Measurements from ENCODE around the gene HS3ST6.
"Not testable (repeated sequence)": the region's sequence is repeated elsewhere in the genome, so short reads cannot be mapped to it uniquely, and the experiment has no call there.

The HS3ST6 gene

GRCh38 chr16:1918351-1919326, at the start of gene HS3ST6:
HS3ST6 (minus strand) TSS chr16:1918415; CDS start chr16:1918323, 92 bp downstream.
- DNase-seq = no peak

- no peak for DNase-seq
Measured at GRCh38 chr16:1966460-1966859, 48.2 kb upstream of the HS3ST6 start, which contains the start of gene RNF151. RNF151 (plus strand) TSS chr16:1966856; CDS start chr16:1966882, 26 bp downstream.

DNA sequence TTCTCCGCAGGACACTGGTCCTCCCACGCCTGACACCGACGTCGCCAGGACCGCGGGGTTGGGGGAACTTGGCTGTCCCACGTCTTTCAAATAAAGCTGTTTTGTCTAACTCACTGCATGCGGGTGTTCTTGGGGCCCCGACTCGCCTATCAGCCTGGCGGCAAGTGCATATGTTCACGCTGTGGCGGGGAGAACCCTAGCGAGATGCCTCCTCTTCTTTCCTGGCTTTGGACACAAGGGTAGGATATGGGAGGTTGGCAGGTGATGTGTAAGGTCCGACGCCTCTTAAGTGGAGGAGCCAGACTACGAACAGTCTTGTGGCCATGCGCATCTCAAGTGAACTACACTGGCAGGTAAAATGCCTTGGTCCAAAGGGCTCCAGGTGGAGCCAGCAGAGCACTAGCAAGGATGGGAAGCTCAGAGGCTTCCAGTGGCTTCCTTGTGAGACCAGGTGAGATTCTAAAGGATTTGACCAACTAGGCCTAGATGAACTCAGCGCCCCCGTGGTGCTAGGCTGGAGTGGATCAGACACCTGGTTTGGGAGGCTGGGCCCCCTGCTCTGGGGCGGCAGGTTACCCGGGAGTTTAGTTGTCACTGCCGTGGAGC, 47.3 kb upstream of the HS3ST6 start:
- DNase-seq = no peak

GRCh38 chr16:1964506-1965395, 46.5 kb upstream of the HS3ST6 start, which contains the start of gene RPS2:
RPS2 (minus strand) TSS chr16:1964826; CDS start chr16:1964625, 201 bp downstream.
- peak; percentile 96 to 100 for DNase-seq

- DNase-seq = no peak
Measured at GRCh38 chr16:1963806-1964505, 45.7 kb upstream of the HS3ST6 start.

DNA sequence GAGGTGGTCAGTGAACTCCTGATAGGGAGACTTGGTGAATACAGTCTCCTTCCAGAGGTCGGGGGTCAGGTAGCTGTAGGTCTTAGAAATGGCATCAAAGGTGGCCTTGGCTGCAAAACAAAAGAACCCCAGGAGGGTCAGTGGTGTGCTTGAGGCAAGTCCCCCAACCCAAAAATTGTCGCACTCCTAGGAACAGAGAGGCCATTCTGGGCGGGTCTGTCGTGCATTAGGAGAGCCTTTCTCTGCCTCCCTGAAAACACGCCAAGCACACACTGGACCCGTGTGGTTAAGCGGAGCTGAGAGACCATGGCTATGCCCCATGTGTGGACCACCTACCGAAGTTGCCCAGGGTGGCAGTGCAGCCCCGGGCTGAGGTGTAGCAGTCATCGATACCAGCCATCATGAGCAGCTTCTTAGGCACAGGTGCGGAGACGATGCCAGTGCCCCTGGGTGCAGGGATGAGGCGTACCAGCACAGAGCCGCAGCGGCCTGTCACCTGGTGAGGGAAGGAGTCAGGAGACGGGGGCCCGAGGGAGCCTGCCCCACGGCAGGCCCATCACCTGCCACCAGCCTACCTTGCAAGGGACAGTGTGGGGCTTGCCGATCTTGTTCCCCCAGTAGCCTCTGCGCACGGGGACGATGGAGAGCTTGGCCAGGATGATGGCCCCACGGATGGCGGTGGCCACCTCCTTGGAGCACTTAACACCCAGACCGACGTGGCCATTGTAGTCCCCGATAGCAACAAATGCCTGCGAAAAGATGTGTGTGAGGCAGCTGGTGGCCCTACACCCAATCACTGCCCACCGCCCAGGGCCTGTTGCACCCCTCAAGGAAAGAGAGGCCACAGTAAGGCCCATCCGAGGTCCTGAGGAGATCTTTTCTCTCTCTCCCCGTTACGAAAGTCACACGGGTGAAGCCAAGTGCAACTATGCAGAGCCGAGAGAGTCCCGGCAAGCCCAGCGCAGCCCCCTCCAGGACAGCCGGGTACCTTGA, 44.2 kb upstream of the HS3ST6 start:
- DNase-seq = not testable (repeated sequence)

- no peak for DNase-seq
Measured at GRCh38 chr16:1961651-1962067, 43.4 kb upstream of the HS3ST6 start.

DNA sequence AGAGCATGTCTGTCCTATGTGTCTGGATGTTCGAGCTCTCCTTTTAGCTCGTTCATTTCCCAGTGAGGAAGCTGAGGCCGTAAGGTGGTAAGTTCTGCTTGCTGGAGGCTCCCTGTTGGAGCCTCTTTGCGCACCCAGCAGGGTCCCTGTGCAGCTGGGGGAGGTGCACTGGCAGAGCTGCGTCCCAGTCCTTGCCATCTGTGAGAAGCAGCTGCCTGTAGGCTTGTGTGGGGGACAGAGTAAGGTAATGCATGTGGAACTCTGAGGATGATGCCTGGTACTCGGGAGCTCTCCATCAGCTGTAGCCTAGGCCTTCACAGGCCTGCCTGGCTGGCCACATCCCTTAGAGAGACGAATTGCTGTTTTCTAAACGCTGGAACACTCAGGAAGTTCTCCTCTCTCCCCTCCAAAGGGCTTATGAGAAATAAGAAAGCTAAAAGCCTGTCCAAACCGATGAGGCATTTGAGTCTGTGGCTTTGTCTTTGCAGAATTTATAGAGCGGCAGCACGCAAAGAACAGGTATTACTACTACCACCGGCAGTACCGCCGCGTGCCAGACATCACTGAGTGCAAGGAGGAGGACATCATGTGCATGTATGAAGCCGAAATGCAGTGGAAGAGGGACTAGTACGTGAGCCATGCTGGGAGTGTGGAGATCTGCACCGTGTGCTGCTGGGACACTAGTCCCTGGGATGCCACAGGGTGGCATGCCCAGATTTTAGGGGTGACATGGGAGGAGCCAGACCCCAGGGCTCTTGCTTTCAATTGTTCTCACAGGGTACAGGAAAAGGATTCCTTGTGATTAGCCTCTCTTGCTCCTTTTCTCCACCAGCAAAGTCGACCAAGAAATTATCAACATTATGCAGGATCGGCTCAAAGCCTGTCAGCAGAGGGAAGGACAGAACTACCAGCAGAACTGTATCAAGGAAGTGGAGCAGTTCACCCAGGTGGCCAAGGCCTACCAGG, 42.7 kb upstream of the HS3ST6 start:
- peak in 1 of 2 donors; percentile 6 for DNase-seq

- DNase-seq = peak; percentile 56 to 90
Measured at GRCh38 chr16:1959269-1960039, 41.2 kb upstream of the HS3ST6 start, which contains the start of gene NDUFB10. NDUFB10 (plus strand) TSS chr16:1959538; CDS start chr16:1959625, 87 bp downstream.

GRCh38 chr16:1958715-1959268, 40.6 kb upstream of the HS3ST6 start:
- DNase-seq = no peak

DNA sequence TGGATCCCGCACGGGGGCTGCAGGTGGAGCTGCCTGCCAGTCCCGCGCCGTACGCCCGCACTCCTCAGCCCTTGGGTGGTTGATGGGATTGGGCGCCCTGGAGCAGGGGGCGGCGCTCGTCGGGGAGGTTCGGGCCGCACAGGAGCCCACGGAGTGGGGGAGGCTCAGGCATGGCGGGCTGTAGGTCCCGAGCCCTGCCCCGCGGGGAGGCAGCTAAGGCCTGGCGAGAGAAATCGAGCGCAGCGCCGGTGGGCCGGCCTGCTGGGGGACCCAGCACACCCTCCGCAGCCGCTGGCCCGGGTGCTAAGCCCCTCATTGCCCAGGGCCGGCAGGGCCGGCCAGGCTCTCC, 39.9 kb upstream of the HS3ST6 start:
- not testable (repeated sequence) for DNase-seq

DNA sequence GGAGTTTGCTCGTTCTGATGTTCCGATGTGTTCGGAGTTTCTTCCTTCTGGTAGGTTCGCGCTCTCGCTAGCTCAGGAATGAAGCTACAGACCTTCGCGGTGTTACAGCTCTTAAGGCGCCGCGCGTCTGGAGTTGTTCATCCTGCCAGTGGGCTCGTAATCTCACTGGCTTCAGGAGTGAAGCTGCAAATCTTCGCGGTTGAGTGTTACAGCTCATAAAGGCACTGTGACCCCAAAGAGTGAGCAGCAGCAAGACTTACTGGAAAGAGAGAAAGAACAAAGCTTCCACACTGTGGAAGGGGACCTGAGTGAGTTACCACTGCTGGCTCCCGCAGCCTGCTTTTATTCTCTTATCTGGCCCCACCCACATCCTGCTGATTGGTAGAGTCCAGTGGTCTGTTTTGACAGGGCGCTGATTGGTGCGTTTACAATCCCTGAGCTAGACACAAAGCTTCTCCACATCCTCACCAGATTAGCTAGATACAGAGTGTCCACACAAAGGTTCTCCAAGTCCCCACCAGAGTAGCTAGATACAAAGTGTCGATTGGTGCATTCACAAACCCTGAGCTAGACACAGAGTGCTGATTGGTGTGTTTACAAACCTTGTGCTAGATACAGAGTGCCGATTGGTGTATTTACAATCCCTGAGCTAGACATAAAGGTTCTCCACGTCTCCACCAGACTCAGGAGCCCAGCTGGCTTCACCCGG, 39.4 kb upstream of the HS3ST6 start:
- not testable (repeated sequence) for DNase-seq

DNA sequence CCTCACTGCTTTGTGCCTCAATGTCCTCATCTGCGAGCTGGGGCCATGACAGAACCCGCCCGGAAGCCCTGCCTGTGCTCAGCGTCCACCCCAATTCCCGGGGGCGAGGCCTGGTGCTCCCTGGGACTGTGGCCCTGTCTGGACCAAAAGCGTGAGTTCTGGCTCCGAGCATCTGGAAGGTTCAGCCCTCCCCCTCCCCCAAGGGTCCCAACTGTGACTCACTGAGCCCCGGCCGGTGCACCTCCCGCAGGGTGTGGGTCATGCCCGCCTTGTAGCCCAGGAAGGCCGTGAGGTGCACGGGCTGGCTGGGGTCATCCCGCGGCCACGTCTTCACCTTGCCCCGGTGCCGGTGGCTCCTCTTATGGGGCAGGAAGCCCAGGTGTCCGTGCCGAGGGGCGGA, 35.5 kb upstream of the HS3ST6 start:
- DNase-seq = no peak

DNA sequence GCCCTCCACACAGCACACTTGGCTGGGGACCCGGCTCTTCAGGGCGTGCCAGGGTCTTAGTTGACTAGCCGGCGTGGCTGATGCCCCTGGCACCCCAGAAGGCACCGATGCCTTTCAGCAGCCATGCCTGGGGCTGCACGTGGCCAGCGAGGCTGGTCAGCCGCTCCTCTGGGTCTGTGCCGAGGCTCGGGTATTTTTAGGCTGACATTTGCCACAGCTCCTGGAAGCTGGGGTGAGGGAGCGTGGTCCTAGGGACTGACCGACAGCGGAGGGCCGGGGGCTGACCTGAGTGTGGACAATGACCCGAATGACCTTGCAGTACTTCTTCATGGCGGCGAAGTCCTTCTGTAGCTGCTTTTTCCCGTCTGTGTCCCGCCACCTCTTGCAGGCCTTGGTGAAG, 32.3 kb upstream of the HS3ST6 start:
- no peak for DNase-seq

- DNase-seq = no peak
Measured at GRCh38 chr16:1950047-1950446, 31.8 kb upstream of the HS3ST6 start.

DNA sequence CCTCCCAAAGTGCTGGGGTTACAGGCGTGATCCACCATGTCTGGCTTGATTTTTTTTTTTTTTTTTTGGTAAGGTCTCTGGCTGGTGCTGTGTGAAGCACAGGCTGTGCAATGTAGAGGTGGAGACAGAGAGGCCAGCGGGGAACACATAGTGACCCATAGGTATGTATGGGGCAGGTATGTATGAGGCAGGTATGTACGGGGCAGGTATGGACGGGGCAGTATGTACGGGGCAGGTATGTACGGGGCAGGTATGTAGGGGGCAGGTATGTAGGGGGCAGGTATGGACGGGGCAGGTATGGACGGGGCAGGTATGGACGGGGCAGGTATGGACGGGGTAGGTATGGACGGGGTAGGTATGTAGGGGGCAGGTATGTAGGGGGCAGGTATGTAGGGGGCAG, 31.3 kb upstream of the HS3ST6 start:
- no peak for DNase-seq

GRCh38 chr16:1947369-1947670, 29.1 kb upstream of the HS3ST6 start:
- DNase-seq = no peak
